ENCODE data around the gene MCTP1. TPM values are rescaled to one million over a fixed set of nuclear protein-coding genes. Genes with fewer than 3 reads are reported as not detected.

Gene MCTP1
- total RNA-seq, 1 donor = 5.8 TPM

DNA sequence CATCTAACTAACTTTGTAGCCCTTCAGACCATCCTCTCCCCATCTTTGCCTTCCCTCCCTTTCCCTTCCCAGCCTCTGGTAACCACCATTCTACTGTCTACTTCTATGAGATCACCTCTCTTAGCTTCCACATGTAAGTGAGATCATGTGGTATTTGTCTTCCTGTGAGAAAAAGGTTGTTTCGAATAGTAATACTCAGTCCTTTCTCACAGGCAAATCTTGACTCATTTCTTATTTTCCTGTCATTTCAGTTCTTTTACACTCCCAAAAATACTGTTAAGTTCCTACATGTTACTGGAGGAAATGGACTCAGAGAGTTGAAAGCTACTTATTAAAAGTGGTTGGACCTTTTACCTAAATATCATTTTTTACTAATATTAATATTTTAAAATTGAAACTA lies 584.3 kb downstream of the MCTP1 start:
- Histone ChIP-seq H3K36me3 (ENCODE audit: insufficient read depth, low read length) (no peaks in the 10 kb centered on the region), H3K27me3 (ENCODE audit: insufficient read depth, low read length) (no peaks in the 10 kb centered on the region), H3K27ac (ENCODE audit: low read depth, low read length) (no peak overlapping the region), H3K4me3 (ENCODE audit: insufficient read depth, low read length) (no peak overlapping the region), H2AFZ (ENCODE audit: low read length) (no peak overlapping the region), H3K4me1 (ENCODE audit: insufficient read depth, low read length) (no peaks in the 10 kb centered on the region), H3K9me3 (ENCODE audit: low read depth, low read length) (no peaks in the 10 kb centered on the region), H3K79me2 (ENCODE audit: insufficient read depth, low read length) (no peaks in the 10 kb centered on the region), H3K4me2 (ENCODE audit: insufficient read depth, low read length) (no peak overlapping the region), H4K20me1 (ENCODE audit: insufficient read depth, low read length) (no peaks in the 10 kb centered on the region)
- TF ChIP-seq, protein P1, sequence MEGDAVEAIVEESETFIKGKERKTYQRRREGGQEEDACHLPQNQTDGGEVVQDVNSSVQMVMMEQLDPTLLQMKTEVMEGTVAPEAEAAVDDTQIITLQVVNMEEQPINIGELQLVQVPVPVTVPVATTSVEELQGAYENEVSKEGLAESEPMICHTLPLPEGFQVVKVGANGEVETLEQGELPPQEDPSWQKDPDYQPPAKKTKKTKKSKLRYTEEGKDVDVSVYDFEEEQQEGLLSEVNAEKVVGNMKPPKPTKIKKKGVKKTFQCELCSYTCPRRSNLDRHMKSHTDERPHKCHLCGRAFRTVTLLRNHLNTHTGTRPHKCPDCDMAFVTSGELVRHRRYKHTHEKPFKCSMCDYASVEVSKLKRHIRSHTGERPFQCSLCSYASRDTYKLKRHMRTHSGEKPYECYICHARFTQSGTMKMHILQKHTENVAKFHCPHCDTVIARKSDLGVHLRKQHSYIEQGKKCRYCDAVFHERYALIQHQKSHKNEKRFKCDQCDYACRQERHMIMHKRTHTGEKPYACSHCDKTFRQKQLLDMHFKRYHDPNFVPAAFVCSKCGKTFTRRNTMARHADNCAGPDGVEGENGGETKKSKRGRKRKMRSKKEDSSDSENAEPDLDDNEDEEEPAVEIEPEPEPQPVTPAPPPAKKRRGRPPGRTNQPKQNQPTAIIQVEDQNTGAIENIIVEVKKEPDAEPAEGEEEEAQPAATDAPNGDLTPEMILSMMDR (IDR thresholded peaks at IDR 0.05; ENCODE audit: extremely low read depth, low read depth, low read length) = no peak
- DNase-seq (ENCODE audit: insufficient read length, low spot score, missing footprints) = no peak

DNA sequence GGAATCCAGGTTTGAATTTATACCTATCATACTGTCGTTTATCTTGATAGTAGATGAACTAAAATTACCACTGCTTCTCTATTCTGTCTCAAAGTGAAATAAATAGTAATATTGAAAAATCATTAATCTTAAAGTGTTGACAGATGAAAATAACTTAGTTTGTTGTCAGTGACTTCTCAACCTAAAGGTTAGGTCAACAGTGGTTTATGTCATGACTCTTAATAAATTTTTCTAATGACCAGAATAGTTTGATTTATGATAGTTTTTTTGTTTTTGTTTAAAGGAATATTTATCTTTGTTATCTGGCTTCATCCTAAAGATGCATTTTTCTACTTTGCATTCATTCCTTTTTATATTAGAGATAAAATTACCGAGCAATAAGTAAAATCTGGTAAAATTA lies 585.3 kb downstream of the MCTP1 start:
- Histone ChIP-seq H3K4me1 (ENCODE audit: insufficient read depth, low read length) (no peaks in the 10 kb centered on the region), H3K27ac (ENCODE audit: low read depth, low read length) (no peak overlapping the region), H3K79me2 (ENCODE audit: insufficient read depth, low read length) (no peaks in the 10 kb centered on the region), H3K4me2 (ENCODE audit: insufficient read depth, low read length) (no peak overlapping the region), H4K20me1 (ENCODE audit: insufficient read depth, low read length) (no peaks in the 10 kb centered on the region), H3K4me3 (ENCODE audit: insufficient read depth, low read length) (no peak overlapping the region), H3K36me3 (ENCODE audit: insufficient read depth, low read length) (no peaks in the 10 kb centered on the region), H3K27me3 (ENCODE audit: insufficient read depth, low read length) (no peaks in the 10 kb centered on the region), H2AFZ (ENCODE audit: low read length) (no peak overlapping the region), H3K9me3 (ENCODE audit: low read depth, low read length) (no peaks in the 10 kb centered on the region)
- TF ChIP-seq, protein P1 (IDR thresholded peaks at IDR 0.05; ENCODE audit: extremely low read depth, low read depth, low read length) = no peak
- DNase-seq (ENCODE audit: insufficient read length, low spot score, missing footprints) = no peak

- no peak overlapping the region for H2AFZ ChIP-seq (ENCODE audit: low read length)
- H3K4me1 ChIP-seq (ENCODE audit: insufficient read depth, low read length) = peaks cover 6% of the 10 kb centered on the region
- TF ChIP-seq, protein P1 (IDR thresholded peaks at IDR 0.05; ENCODE audit: extremely low read depth, low read depth, low read length) = no peak
- H4K20me1 ChIP-seq (ENCODE audit: insufficient read depth, low read length) = no peaks in the 10 kb centered on the region
- no peak for DNase-seq (ENCODE audit: insufficient read length, low spot score, missing footprints)
- no peak overlapping the region for H3K27ac ChIP-seq (ENCODE audit: low read depth, low read length)
- no peaks in the 10 kb centered on the region for H3K79me2 ChIP-seq (ENCODE audit: insufficient read depth, low read length)
- H3K4me2 ChIP-seq (ENCODE audit: insufficient read depth, low read length) = no peak overlapping the region
- H3K27me3 ChIP-seq (ENCODE audit: insufficient read depth, low read length) = no peaks in the 10 kb centered on the region
- H3K4me3 ChIP-seq (ENCODE audit: insufficient read depth, low read length) = no peak overlapping the region
- H3K9me3 ChIP-seq (ENCODE audit: low read depth, low read length) = no peaks in the 10 kb centered on the region
- no peaks in the 10 kb centered on the region for H3K36me3 ChIP-seq (ENCODE audit: insufficient read depth, low read length)
Observed at GRCh38 chr5:94698197-94698596, 586.7 kb downstream of the MCTP1 start.

DNA sequence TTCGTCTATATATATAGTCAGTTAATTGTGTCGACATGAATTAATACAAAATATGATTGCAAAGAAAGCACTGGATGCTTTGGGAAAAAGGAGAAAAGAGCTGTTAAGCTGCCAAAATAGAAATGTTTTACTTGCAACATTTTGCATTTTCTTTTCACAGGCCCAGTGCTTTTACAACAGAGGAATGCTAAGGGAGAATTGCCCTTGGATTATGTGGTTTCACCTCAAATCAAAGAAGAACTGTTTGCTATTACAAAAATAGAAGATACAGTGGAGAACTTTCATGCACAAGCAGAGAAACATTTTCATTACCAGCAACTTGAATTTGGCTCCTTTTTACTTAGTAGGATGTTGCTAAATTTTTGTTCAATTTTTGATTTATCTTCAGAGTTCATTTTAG lies 590.2 kb downstream of the MCTP1 start:
- Histone ChIP-seq H3K27me3 (ENCODE audit: insufficient read depth, low read length) (no peaks in the 10 kb centered on the region), H3K79me2 (ENCODE audit: insufficient read depth, low read length) (no peaks in the 10 kb centered on the region), H2AFZ (ENCODE audit: low read length) (no peak overlapping the region), H3K4me1 (ENCODE audit: insufficient read depth, low read length) (peaks cover 20% of the 10 kb centered on the region), H3K9me3 (ENCODE audit: low read depth, low read length) (no peaks in the 10 kb centered on the region), H3K27ac (ENCODE audit: low read depth, low read length) (no peak overlapping the region), H3K4me2 (ENCODE audit: insufficient read depth, low read length) (no peak overlapping the region), H3K36me3 (ENCODE audit: insufficient read depth, low read length) (no peaks in the 10 kb centered on the region), H3K4me3 (ENCODE audit: insufficient read depth, low read length) (no peak overlapping the region), H4K20me1 (ENCODE audit: insufficient read depth, low read length) (no peaks in the 10 kb centered on the region)
- no peak for DNase-seq (ENCODE audit: insufficient read length, low spot score, missing footprints)
- TF ChIP-seq, protein P1 (IDR thresholded peaks at IDR 0.05; ENCODE audit: extremely low read depth, low read depth, low read length) = no peak

All from osteoblast (primary cell).